NCI-H345 treated with DMSO at 0.1 percent for 48 hours (cell line): ENCODE data around the gene BCAS3.
"Not testable (repeated sequence)": the region's sequence is repeated elsewhere in the genome, so short reads cannot be mapped to it uniquely, and the experiment has no call there.

Experiments used
- DNase-seq: peaks from one replicate; lab custom pipeline; 2025; ENCODE audit not compliant: unreplicated experiment; lab: John Stamatoyannopoulos, UW

The BCAS3 gene

DNA sequence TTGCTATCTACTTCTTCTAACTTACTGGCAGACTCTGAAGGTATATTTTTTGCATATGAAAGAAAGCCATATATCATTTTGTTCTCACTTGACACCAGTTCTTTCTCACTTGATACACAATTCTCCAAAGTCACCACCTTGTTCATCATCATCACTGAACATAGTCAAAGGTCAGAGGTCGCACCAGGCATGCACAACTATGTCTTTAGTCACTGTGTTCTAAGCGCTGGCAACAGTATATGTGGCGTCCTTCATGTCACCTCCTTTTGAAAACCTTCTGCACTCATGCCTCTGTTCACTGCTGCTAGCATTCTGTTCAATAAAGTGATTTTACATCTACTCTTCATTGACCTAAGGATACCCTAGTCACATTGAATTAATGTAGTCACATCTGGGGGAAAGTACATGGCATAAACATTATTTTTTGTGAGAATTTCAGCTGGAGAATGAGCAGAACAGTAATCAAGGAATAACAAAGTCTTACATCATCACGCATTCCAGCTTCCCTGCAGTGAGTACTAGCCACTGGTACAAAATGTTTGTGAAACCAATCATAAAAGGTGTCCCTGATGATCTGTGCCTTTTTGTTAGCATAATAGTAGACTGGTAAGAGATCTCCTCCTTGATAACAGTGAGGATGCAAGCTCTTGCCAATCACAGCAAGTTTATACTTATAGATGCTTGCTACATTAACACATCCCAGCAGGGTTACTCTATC, 754.1 kb downstream of the BCAS3 start:
- DNase-seq = no peak

GRCh38 chr17:61436273-61436672, 758.6 kb downstream of the BCAS3 start:
- no peak for DNase-seq

GRCh38 chr17:61436995-61437704, 759.5 kb downstream of the BCAS3 start:
- no peak for DNase-seq

DNA sequence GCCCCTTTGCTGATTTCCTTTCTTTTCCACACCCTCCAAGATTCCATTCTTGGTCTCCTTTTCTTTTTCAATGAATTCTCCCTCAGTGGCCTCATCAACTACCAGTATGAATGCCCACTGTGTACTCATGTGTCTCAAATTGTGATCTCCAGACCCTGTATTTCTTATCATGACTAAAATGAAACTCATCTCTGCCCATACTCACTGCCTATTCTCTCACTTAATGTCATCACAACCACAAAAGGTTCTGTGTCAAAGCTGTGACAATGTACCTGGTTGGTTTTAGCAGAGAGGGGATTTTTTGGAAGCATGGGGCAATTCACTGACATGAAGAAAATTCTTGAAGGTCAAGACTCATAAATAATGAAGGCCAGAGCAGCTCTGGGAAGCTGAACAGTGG, 763.0 kb downstream of the BCAS3 start:
- no peak for DNase-seq

- not testable (repeated sequence) for DNase-seq
These were observed 763.9 kb downstream of the BCAS3 start for GRCh38 chr17:61441507-61441906.

DNA sequence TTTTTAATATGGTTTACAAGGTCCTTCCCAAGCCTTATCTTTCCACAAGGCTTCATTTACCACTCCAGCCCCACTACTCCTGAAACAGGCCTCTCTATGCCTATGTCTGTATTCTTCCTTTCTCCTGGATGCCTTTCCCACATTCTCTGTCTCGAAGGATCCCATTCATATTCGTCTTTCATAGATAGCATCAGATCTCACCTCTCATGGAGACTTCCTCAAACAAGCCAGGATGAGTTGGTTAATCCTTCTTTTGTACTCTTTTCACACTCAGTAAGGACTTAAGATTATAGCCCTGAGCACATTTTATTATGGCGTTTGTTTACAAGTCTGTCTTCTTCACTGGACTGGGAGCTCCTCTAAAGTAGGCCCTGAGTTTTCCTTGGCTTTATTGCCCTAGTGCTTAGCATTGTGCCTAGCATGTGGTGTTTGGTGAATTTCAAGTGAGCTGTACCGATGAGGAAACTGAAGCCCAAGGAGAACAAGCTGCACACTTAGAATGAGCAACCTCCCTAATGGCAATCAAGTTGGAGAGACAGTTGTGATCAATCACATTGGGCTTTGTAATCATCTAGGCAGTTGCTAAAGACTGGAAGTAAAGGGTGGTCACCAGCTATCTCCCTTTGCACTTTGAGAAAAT, 764.6 kb downstream of the BCAS3 start:
- no peak for DNase-seq
